HEK293 (cell line): Measurements from ENCODE around the gene IL17RB.

Experiments used
- CTCF ChIA-PET: fragments of 350-600 bp; formaldehyde crosslinking; extraction: SDS; loops from one replicate; lab custom pipeline; 2021; ENCODE audit warnings: antibody characterized with exemption; lab: Yijun Ruan, JAX
- POLR2A ChIA-PET: fragments of 300-600 bp; formaldehyde crosslinking; extraction: SDS; loops from one replicate; lab custom pipeline; 2020; ENCODE audit warnings: antibody characterized with exemption, inconsistent platforms; lab: Yijun Ruan, JAX
- H3K27ac ChIP-seq: fragments of 200-500 bp; sonication (Bioruptor generic); 2 replicates; pipeline ENCODE4 v1.5.1; 2014; ENCODE audit warnings: low read depth, low read length, control low read depth, inconsistent platforms; ENCODE audit errors: extremely low read depth
- H3K36me3 ChIP-seq, 2 experiments: fragments of 200-500 bp in 1 of 2; sonication (Bioruptor generic) in 1 of 2; 1 replicate in 1 of 2; 2 replicates in 1 of 2; pipeline ENCODE4 v1.5.1; 2014 to 2017; ENCODE audit warnings: inconsistent platforms in 2 of 2, low read length in 2 of 2; ENCODE audit not compliant: control insufficient read depth in 2 of 2, insufficient read depth in 1 of 2
- H3K4me1 ChIP-seq: fragments of 200-500 bp; sonication (Bioruptor generic); 2 replicates; pipeline ENCODE4 v1.5.1; 2014; ENCODE audit warnings: mild to moderate bottlenecking, low read length, inconsistent platforms; ENCODE audit not compliant: control insufficient read depth, insufficient read depth
- H3K4me3 ChIP-seq: 2 replicates; pipeline ENCODE4 v1.5.1; 2011; ENCODE audit warnings: low read depth, mild to moderate bottlenecking, control low read depth, low read length, moderate library complexity
- H3K9me3 ChIP-seq: fragments of 200-500 bp; sonication (Bioruptor generic); 2 replicates; pipeline ENCODE4 v1.5.1; 2014; ENCODE audit warnings: low read depth, low read length, inconsistent platforms; ENCODE audit not compliant: control insufficient read depth, insufficient read depth
- SCRT1 ChIP-seq: fragments of 450-650 bp; formaldehyde crosslinking; IDR thresholded peaks from 2 replicates; pipeline ENCODE4 v1.5.1; 2016; ENCODE audit warnings: missing biosample characterization, missing genetic modification characterization, borderline replicate concordance
- SCRT2 ChIP-seq: fragments of 450-650 bp; formaldehyde crosslinking; IDR thresholded peaks from 2 replicates; pipeline ENCODE4 v1.5.1; 2016; ENCODE audit warnings: missing biosample characterization, missing genetic modification characterization
- ZBTB17 ChIP-seq: fragments of 450-650 bp; formaldehyde crosslinking; IDR thresholded peaks from 2 replicates; pipeline ENCODE4 v1.5.1; 2016; ENCODE audit warnings: missing biosample characterization, missing genetic modification characterization
- ZBTB48 ChIP-seq: fragments of 450-650 bp; formaldehyde crosslinking; IDR thresholded peaks from 2 replicates; pipeline ENCODE4 v1.5.1; 2016; ENCODE audit warnings: missing biosample characterization, missing genetic modification characterization
- ZBTB8A ChIP-seq: fragments of 450-650 bp; formaldehyde crosslinking; IDR thresholded peaks from 2 replicates; pipeline ENCODE4 v1.5.1; 2016; ENCODE audit warnings: missing biosample characterization, missing genetic modification characterization
- ZEB2 ChIP-seq: fragments of 450-650 bp; formaldehyde crosslinking; IDR thresholded peaks from 2 replicates; pipeline ENCODE4 v1.5.1; 2016; ENCODE audit warnings: missing biosample characterization, missing genetic modification characterization
- ZFP37 ChIP-seq: fragments of 450-650 bp; formaldehyde crosslinking; IDR thresholded peaks from 2 replicates; pipeline ENCODE4 v1.5.1; 2016; ENCODE audit warnings: missing biosample characterization, missing genetic modification characterization
- ZNF121 ChIP-seq: fragments of 450-650 bp; formaldehyde crosslinking; IDR thresholded peaks from 2 replicates; pipeline ENCODE4 v1.5.1; 2016; ENCODE audit warnings: missing biosample characterization, missing genetic modification characterization
- ZNF138 ChIP-seq: fragments of 450-650 bp; formaldehyde crosslinking; IDR thresholded peaks from 2 replicates; pipeline ENCODE4 v1.5.1; 2016; ENCODE audit warnings: missing biosample characterization, missing genetic modification characterization, borderline replicate concordance
- ZNF23 ChIP-seq: fragments of 450-650 bp; formaldehyde crosslinking; IDR thresholded peaks from 2 replicates; pipeline ENCODE4 v1.5.1; 2016; ENCODE audit warnings: missing biosample characterization, missing genetic modification characterization, borderline replicate concordance
- ZNF610 ChIP-seq: fragments of 450-650 bp; formaldehyde crosslinking; IDR thresholded peaks from 2 replicates; pipeline ENCODE4 v1.5.1; 2016; ENCODE audit warnings: missing biosample characterization, missing genetic modification characterization, borderline replicate concordance
- ZNF626 ChIP-seq: fragments of 450-650 bp; sonication (Bioruptor Pico); formaldehyde crosslinking; IDR thresholded peaks from 2 replicates; pipeline ENCODE4 v1.5.1; 2018; ENCODE audit warnings: missing biosample characterization, missing genetic modification characterization, inconsistent platforms
- ZNF830 ChIP-seq: fragments of 450-650 bp; IDR thresholded peaks from 2 replicates; pipeline ENCODE4 v1.5.0; 2018; ENCODE audit warnings: missing biosample characterization, missing genetic modification characterization, low read depth, mild to moderate bottlenecking, moderate library complexity
- ZSCAN16 ChIP-seq: fragments of 450-650 bp; formaldehyde crosslinking; IDR thresholded peaks from 2 replicates; pipeline ENCODE4 v1.5.1; 2016; ENCODE audit warnings: missing biosample characterization, missing genetic modification characterization
- ZSCAN30 ChIP-seq: fragments of 450-650 bp; IDR thresholded peaks from 2 replicates; pipeline ENCODE4 v1.5.1; 2018; ENCODE audit warnings: missing biosample characterization, mild to moderate bottlenecking, missing genetic modification characterization, moderate library complexity
- TF ChIP-seq, protein P1 (sequence below): fragments of 450-650 bp; formaldehyde crosslinking; conservative IDR thresholded peaks from 2 replicates; pipeline ENCODE4 v1.5.1; 2016; ENCODE audit warnings: low read depth, missing biosample characterization, missing genetic modification characterization
- TF ChIP-seq, protein P2 (sequence below): fragments of 450-650 bp; formaldehyde crosslinking; IDR thresholded peaks from 2 replicates; pipeline ENCODE4 v1.5.1; 2016; ENCODE audit warnings: missing biosample characterization, missing genetic modification characterization, low read depth

IL17RB gene

DNA sequence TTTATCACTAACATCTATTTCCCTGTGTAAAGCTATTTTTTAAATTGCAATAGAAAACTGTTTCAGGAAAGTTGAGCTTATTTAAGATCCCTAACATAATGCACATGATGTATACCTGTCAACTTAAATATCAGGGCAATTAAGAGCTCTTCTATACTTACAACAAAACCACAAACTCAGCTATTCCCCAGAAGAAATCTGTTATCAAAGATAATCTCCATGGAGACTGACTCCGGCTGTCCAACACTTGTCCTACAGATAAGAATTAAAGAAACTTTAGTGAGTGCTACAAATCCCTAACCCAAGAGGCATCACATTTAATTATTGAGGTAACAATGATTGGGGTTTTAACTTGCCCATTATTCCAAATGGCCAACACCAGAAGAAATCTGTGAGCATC is 41.9 kb downstream of the IL17RB start:
- Histone ChIP-seq H3K27ac (no peak overlapping the region), H3K9me3 (no peaks in the 10 kb centered on the region), H3K4me1 (no peaks in the 10 kb centered on the region), H3K4me3 (no peak overlapping the region), H3K36me3 (peaks cover 7 to 50% of the 10 kb centered on the region in 2 experiments)
- POLR2A ChIA-PET = no interaction called here
- TF ChIP-seq ZNF138 (tag by site-specific recombination) (no peak), ZNF121 (tag by site-specific recombination) (no peak), ZNF610 (tag by site-specific recombination) (no peak), ZNF626 (tag by site-specific recombination) (no peak), ZSCAN16 (tag by site-specific recombination) (no peak), ZNF830 (no peak), ZEB2 (no peak), ZBTB48 (tag by site-specific recombination) (no peak), ZNF23 (tag by site-specific recombination) (no peak), SCRT1 (tag by site-specific recombination) (no peak), ZBTB8A (tag by site-specific recombination) (no peak)
- TF ChIP-seq, protein P1, sequence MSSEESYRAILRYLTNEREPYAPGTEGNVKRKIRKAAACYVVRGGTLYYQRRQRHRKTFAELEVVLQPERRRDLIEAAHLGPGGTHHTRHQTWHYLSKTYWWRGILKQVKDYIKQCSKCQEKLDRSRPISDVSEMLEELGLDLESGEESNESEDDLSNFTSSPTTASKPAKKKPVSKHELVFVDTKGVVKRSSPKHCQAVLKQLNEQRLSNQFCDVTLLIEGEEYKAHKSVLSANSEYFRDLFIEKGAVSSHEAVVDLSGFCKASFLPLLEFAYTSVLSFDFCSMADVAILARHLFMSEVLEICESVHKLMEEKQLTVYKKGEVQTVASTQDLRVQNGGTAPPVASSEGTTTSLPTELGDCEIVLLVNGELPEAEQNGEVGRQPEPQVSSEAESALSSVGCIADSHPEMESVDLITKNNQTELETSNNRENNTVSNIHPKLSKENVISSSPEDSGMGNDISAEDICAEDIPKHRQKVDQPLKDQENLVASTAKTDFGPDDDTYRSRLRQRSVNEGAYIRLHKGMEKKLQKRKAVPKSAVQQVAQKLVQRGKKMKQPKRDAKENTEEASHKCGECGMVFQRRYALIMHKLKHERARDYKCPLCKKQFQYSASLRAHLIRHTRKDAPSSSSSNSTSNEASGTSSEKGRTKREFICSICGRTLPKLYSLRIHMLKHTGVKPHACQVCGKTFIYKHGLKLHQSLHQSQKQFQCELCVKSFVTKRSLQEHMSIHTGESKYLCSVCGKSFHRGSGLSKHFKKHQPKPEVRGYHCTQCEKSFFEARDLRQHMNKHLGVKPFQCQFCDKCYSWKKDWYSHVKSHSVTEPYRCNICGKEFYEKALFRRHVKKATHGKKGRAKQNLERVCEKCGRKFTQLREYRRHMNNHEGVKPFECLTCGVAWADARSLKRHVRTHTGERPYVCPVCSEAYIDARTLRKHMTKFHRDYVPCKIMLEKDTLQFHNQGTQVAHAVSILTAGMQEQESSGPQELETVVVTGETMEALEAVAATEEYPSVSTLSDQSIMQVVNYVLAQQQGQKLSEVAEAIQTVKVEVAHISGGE (tag by site-specific recombination) = no peak
- CTCF ChIA-PET = no interaction called here

DNA sequence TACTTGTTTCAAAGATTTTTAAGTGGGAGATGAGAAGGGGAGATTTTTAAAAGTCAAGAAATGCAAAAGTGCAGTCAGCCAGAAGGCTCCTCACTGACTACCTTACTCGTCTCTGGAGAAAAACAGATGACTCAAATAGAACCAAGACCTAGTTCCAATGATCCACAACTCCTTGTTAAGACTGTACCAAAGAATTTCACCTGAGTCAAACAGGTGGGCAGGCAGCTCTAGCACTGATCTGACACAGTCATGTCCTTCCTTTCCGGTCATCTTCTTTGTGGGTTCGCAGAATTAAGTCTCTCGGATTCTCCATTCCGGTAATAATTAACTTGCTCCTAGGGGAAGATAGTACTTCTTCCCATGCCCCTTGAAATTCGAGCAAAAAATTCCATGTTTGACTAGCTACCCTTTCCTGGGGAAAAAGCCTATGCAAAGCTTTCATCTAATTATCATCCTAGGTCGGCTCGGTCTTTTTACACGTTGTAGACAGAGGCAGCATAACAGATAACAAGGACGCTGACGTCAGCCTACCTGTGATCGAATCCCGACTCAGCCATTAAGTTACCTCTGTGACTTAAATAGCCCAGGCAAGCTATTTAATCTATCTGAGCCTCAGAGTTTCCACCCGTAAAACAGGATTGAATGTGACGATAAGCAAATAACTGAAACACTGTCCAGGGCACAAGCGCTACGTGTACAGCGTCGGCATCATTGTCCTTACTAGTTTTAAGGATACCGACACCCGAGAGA is 44.5 kb downstream of the IL17RB start:
- H3K36me3 ChIP-seq = peaks cover 0 to 25% of the 10 kb centered on the region in 2 experiments; a peak in 1 of 3 replicates
- peak overlapping the region; percentile 48; the same call in 1 of the 2 replicates for H3K27ac ChIP-seq
- H3K4me3 ChIP-seq = peak overlapping the region; percentile 98
- no peaks in the 10 kb centered on the region for H3K4me1 ChIP-seq
- POLR2A ChIA-PET = interaction anchor here (1.5 kb wide), 1 partner anchor 34 kb away, joined by 3 read pairs; no protein-coding TSS in a partner anchor
- TF ChIP-seq ZFP37 (tag by site-specific recombination) = no peak
- no peak for TF ChIP-seq ZSCAN30 (tag by site-specific recombination)
- peak; percentile 16; the same call in 1 of the 2 replicates for TF ChIP-seq ZBTB17 (tag by site-specific recombination)
- peak; percentile 35; the same call in 1 of the 2 replicates for TF ChIP-seq SCRT2 (tag by site-specific recombination)
- TF ChIP-seq, protein P2, sequence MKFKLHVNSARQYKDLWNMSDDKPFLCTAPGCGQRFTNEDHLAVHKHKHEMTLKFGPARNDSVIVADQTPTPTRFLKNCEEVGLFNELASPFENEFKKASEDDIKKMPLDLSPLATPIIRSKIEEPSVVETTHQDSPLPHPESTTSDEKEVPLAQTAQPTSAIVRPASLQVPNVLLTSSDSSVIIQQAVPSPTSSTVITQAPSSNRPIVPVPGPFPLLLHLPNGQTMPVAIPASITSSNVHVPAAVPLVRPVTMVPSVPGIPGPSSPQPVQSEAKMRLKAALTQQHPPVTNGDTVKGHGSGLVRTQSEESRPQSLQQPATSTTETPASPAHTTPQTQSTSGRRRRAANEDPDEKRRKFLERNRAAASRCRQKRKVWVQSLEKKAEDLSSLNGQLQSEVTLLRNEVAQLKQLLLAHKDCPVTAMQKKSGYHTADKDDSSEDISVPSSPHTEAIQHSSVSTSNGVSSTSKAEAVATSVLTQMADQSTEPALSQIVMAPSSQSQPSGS (tag by site-specific recombination) = peak; percentile 77
- TF ChIP-seq, all 188 proteins: peak for 3
- CTCF ChIA-PET = interaction anchor here (0.6 kb wide), 1 partner anchor 31 kb away, joined by 3 read pairs; no protein-coding TSS in a partner anchor
- no peaks in the 10 kb centered on the region for H3K9me3 ChIP-seq
